HFFc6 (cell line): Measurements from ENCODE around the gene NUDT3. TPM values are rescaled to one million over a fixed set of nuclear protein-coding genes. Genes with fewer than 3 reads are reported as not detected.

Experiments used
- DNase-seq: peaks from one replicate; pipeline ENCODE4 v3.0.0-alpha.2; 2018
- H3K27ac Mint-ChIP-seq: 2 replicates; pipeline ENCODE4 v1.8.0; 2020; ENCODE audit warnings: mild to moderate bottlenecking, mixed read lengths
- H3K27me3 Mint-ChIP-seq: 2 replicates; pipeline ENCODE4 v1.8.0; 2021; ENCODE audit warnings: mild to moderate bottlenecking, moderate library complexity, mixed read lengths; ENCODE audit not compliant: insufficient read depth
- H3K36me3 Mint-ChIP-seq: 2 replicates; pipeline ENCODE4 v1.8.0; 2021; ENCODE audit warnings: low read depth, mixed read lengths
- H3K4me1 Mint-ChIP-seq: 2 replicates; pipeline ENCODE4 v1.8.0; 2020; ENCODE audit warnings: low read depth, mixed read lengths
- H3K4me3 Mint-ChIP-seq: 2 replicates; pipeline ENCODE4 v1.8.0; 2020; ENCODE audit warnings: mild to moderate bottlenecking, moderate library complexity, mixed read lengths
- H3K9me3 Mint-ChIP-seq: 2 replicates; pipeline ENCODE4 v1.8.0; 2020; ENCODE audit warnings: mild to moderate bottlenecking, mixed read lengths
- total RNA-seq, 6 experiments: library from RNA; stranded (reverse); fragmentation: NEBNext Ultra II Directional; extraction: Animal tissue kit (Norgen Biotek cat#: 25700); gene quantifications; 2 replicates in 1 of 6; 3 replicates in 5 of 6; pipeline ENCODE4 v1.2.3, GENCODE V29; 2021
- TF ChIP-seq, protein P1 (sequence below): fragments of 200-600 bp; sonication (generic); IDR thresholded peaks from 2 replicates; pipeline ENCODE4 v1.5.0; 2021; ENCODE audit warnings: antibody characterized with exemption, mild to moderate bottlenecking

NUDT3 gene
- total RNA-seq, 6 experiments from 2014 or later: 11.3 to 18.9 (median 16.6) TPM

DNA sequence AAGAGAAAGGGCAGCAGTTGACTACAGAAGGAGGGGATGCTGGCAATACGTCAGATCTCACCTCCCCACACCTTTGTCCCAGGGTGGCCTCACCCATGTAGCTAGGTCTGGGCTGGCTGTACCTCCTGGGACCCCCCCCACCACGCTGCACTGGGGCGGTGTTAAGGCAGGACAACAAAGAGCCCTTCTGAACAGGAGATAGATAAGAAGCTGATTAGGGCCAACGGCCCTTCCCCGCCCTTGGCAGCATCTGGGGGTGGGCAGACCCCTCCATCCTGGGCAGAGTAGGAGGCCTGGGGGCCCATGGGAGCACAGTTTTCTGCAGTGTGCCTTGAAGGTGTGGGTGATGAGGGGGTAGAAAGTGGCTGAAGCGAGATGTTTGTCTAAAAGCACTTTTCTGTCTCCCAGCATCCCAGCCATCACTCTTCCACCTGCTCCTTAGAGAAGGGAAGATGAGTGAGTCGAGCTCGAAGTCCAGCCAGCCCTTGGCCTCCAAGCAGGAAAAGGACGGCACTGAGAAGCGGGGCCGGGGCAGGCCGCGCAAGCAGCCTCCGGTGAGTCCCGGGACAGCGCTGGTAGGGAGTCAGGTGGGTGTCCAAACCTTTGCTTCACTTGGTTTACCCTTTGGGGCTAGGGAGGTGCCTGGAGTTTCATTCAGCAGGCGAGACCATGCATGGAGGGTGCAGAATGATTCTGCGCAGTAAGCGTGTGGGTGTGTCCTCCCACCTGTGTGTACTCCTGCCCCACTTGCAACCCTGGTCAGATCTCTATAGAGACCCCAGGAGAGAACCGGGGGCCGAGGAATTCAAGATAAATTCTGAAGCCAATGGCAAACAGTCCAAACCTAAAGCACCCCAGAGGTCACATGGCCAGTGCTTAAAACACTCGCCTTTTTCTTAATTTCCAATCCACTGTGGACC, 151.9 kb downstream of the NUDT3 start:
- peaks cover 79% of the 10 kb centered on the region for H3K4me1 Mint-ChIP-seq
- H3K9me3 Mint-ChIP-seq: no peaks in the 10 kb centered on the region
- no peak for DNase-seq
- H3K27me3 Mint-ChIP-seq: peaks cover 5% of the 10 kb centered on the region
- peak overlapping the region; percentile 98 for H3K27ac Mint-ChIP-seq
- peak overlapping the region; percentile 92; the same call in 1 of the 2 replicates for H3K4me3 Mint-ChIP-seq
- H3K36me3 Mint-ChIP-seq: peaks cover 42% of the 10 kb centered on the region; the same call in 1 of the 2 replicates
- TF ChIP-seq, protein P1, sequence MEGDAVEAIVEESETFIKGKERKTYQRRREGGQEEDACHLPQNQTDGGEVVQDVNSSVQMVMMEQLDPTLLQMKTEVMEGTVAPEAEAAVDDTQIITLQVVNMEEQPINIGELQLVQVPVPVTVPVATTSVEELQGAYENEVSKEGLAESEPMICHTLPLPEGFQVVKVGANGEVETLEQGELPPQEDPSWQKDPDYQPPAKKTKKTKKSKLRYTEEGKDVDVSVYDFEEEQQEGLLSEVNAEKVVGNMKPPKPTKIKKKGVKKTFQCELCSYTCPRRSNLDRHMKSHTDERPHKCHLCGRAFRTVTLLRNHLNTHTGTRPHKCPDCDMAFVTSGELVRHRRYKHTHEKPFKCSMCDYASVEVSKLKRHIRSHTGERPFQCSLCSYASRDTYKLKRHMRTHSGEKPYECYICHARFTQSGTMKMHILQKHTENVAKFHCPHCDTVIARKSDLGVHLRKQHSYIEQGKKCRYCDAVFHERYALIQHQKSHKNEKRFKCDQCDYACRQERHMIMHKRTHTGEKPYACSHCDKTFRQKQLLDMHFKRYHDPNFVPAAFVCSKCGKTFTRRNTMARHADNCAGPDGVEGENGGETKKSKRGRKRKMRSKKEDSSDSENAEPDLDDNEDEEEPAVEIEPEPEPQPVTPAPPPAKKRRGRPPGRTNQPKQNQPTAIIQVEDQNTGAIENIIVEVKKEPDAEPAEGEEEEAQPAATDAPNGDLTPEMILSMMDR: no peak

DNA sequence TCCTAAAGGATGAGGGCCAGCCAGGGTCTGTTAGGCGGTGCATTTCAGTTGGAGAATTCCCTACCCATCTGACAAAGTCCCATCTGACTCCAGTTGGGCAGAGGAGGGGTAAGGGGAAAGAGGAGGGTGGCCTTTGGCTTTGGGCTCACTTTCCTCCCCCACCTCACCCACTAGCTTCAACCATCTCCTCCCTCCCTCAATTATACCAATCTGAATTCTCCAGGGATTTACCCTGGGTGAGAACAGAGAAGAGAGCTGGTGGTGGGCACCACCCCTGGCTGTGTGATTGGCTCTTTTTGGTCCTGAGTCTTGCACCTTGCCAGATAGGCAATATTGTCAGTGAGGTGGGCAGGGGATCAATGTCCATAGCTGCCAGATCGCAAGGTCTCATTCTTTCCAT, 152.6 kb downstream of the NUDT3 start:
- Mint-ChIP-seq H3K9me3 (no peaks in the 10 kb centered on the region), H3K27ac (peak overlapping the region; percentile 98), H3K27me3 (peaks cover 5% of the 10 kb centered on the region), H3K4me3 (peak overlapping the region; percentile 92), H3K4me1 (peaks cover 72% of the 10 kb centered on the region), H3K36me3 (peaks cover 42% of the 10 kb centered on the region; the same call in 1 of the 2 replicates)
- TF ChIP-seq, protein P1: no peak
- no peak for DNase-seq

- H3K27me3 Mint-ChIP-seq: peaks cover 5% of the 10 kb centered on the region
- peaks cover 42% of the 10 kb centered on the region; the same call in 1 of the 2 replicates for H3K36me3 Mint-ChIP-seq
- no peaks in the 10 kb centered on the region for H3K9me3 Mint-ChIP-seq
- peak overlapping the region; percentile 92 for H3K4me3 Mint-ChIP-seq
- DNase-seq: no peak
- peak overlapping the region; percentile 98 for H3K27ac Mint-ChIP-seq
- peaks cover 70% of the 10 kb centered on the region for H3K4me1 Mint-ChIP-seq
- TF ChIP-seq, protein P1: no peak
Measured at GRCh38 chr6:34239500-34239825, 153.0 kb downstream of the NUDT3 start.

GRCh38 chr6:34238585-34239499, 153.6 kb downstream of the NUDT3 start:
- DNase-seq: no peak
- peaks cover 42% of the 10 kb centered on the region; the same call in 1 of the 2 replicates for H3K36me3 Mint-ChIP-seq
- peaks cover 69% of the 10 kb centered on the region for H3K4me1 Mint-ChIP-seq
- TF ChIP-seq, protein P1: no peak
- H3K4me3 Mint-ChIP-seq: peak overlapping the region; percentile 92
- peaks cover 4% of the 10 kb centered on the region for H3K27me3 Mint-ChIP-seq
- H3K9me3 Mint-ChIP-seq: no peaks in the 10 kb centered on the region
- peak overlapping the region; percentile 98 for H3K27ac Mint-ChIP-seq

DNA sequence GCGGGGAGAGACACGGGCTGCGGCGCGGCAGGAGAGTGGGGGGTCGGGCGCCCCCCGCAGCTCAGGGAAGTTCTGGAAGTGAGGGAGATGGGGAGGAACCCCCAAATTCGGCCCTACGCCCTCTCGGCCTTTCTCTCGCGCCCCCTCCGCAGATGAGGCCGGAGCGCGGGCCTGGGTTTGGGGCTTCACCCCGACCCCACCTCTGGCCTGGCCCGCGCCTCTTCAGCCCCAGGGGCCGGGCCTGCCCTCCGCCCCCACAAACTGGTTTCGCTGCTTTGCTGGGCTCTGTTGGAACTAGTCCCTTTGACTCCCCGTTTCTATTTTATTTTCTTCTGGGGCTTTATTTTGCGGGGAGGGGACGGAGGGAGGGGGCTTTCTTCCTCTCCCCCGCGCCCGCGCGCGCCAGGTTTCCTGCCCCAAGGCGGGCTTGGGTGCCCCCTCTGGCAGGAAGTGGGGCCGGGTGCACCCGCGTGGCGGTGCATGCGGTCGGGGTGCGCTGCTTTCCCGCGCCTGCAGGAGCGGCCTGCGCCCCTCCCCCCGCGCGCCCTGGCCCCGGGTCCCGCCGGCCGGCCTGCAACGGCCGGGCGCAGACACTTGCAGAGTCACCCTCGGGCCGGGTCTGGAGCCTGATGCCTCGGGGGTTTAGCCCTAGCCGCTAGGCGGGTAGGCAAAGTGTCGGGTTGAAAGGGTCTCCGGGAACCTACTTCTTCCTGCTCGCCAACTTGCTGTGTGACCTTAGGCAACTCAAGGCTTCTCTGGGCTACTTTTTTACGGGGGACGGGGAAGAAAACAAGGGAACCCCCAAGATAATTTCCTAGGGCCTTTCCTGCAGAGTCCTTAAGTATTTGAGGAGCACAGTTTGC, 154.5 kb downstream of the NUDT3 start:
- Mint-ChIP-seq H3K27ac (peak overlapping the region; percentile 98), H3K4me1 (peaks cover 60% of the 10 kb centered on the region), H3K27me3 (peaks cover 4% of the 10 kb centered on the region), H3K36me3 (peaks cover 39% of the 10 kb centered on the region; the same call in 1 of the 2 replicates), H3K4me3 (peak overlapping the region; percentile 92), H3K9me3 (no peaks in the 10 kb centered on the region)
- no peak for DNase-seq
- TF ChIP-seq, protein P1: peak; percentile 66
